OCI-LY7 (cell line): ENCODE data around the gene PDZRN3.

Experiments used
- CTCF ChIP-seq: fragments of 200-600 bp; sonication (generic); conservative IDR thresholded peaks from 2 replicates; pipeline ENCODE4 v1.5.1; 2014; ENCODE audit warnings: mild to moderate bottlenecking, antibody characterized with exemption, low read length, moderate library complexity, mixed read lengths
- EZH2phosphoT487 ChIP-seq: fragments of 200-600 bp; sonication (generic); IDR thresholded peaks from 2 replicates; pipeline ENCODE4 v1.6.1; 2018; ENCODE audit warnings: low read depth, borderline replicate concordance, mild to moderate bottlenecking, mixed run types, antibody characterized with exemption, low read length, moderate library complexity, mixed read lengths

DNA sequence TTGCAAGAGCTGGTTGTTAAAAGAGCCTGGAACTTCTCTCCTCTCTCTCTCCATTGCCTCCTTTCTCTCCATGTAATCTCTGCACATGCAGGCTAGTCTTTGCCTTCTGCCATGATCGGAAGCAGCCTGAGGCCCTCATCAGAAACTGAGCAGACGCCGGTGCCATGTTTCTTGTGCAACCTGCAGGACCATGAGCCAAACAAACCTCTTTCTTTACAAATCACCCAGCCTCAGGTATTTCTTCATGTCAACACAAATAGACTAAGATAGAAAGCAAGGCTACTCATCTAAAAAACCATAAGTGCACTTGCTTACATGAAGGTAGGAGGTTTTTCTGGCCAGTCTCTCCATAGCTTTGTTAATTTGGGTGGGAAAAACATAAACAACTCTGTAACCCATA is 8.7 kb downstream of the PDZRN3 start:
- TF ChIP-seq CTCF (no peak), EZH2phosphoT487 (no peak)
